ENCODE results near the gene NR6A1.
"Not testable (repeated sequence)": the region's sequence is repeated elsewhere in the genome, so short reads cannot be mapped to it uniquely, and the experiment has no call there.

NR6A1 gene

GRCh38 chr9:124776618-124776953 is 5.5 kb upstream of the NR6A1 start:
- DNase-seq: no peak

GRCh38 chr9:124774129-124774978 is 3.2 kb upstream of the NR6A1 start:
- DNase-seq: no peak

- DNase-seq: no peak
Measured at GRCh38 chr9:124773473-124774128, 2.5 kb upstream of the NR6A1 start.

- not testable (repeated sequence) for DNase-seq
Measured at GRCh38 chr9:124772877-124773276, 1.8 kb upstream of the NR6A1 start.

GRCh38 chr9:124771867-124772679 is 962 bp upstream of the NR6A1 start:
- DNase-seq: no peak

- DNase-seq: no peak
Measured at GRCh38 chr9:124770359-124771020, 621 bp downstream of the NR6A1 start.

- no peak for DNase-seq
Measured at GRCh38 chr9:124769549-124770358, 1.4 kb downstream of the NR6A1 start.

- no peak for DNase-seq
Measured at GRCh38 chr9:124768750-124769548, 2.2 kb downstream of the NR6A1 start.

- no peak for DNase-seq
Measured at GRCh38 chr9:124768334-124768733, 2.8 kb downstream of the NR6A1 start.

GRCh38 chr9:124767821-124768220 is 3.3 kb downstream of the NR6A1 start:
- no peak for DNase-seq

- DNase-seq: no peak
Measured at GRCh38 chr9:124766815-124767554, 4.1 kb downstream of the NR6A1 start.

GRCh38 chr9:124766326-124766725 is 4.8 kb downstream of the NR6A1 start:
- DNase-seq: no peak

GRCh38 chr9:124765439-124765835 is 5.7 kb downstream of the NR6A1 start:
- no peak for DNase-seq

GRCh38 chr9:124764774-124765438 is 6.2 kb downstream of the NR6A1 start:
- no peak for DNase-seq

GRCh38 chr9:124762633-124763032 is 8.5 kb downstream of the NR6A1 start:
- no peak for DNase-seq

GRCh38 chr9:124761710-124762109 is 9.4 kb downstream of the NR6A1 start:
- DNase-seq: no peak

GRCh38 chr9:124761196-124761595 is 9.9 kb downstream of the NR6A1 start:
- no peak for DNase-seq

- DNase-seq: no peak
Measured at GRCh38 chr9:124760719-124761118, 10.4 kb downstream of the NR6A1 start.

- no peak for DNase-seq
Measured at GRCh38 chr9:124759327-124759726, 11.8 kb downstream of the NR6A1 start.

GRCh38 chr9:124758691-124759090 is 12.4 kb downstream of the NR6A1 start:
- DNase-seq: no peak

Measured in cortex of kidney (tissue), 1 donor.